ENCODE data around the gene WDR90. TPM values are rescaled to one million over a fixed set of nuclear protein-coding genes. Genes with fewer than 3 reads are reported as not detected.

The WDR90 gene
- total RNA-seq, 4 donors from 2014 or later, result 23.0 to 166 (median 90.2) TPM

- no peak for TF ChIP-seq POLR2AphosphoS5 (IDR thresholded peaks at IDR 0.05)
- no peak for TF ChIP-seq EP300 (IDR thresholded peaks at IDR 0.05; ENCODE audit: low read depth)
- TF ChIP-seq CTCF (IDR thresholded peaks at IDR 0.05), result no peak
- TF ChIP-seq POLR2A (IDR thresholded peaks at IDR 0.05), result no peak
- DNase-seq, result no peak
- Histone ChIP-seq H3K4me3 (peak overlapping the region; percentile 55 to 83 (median 68)), H3K36me3 (no peaks in the 10 kb centered on the region), H3K27me3 (peaks cover 46% of the 10 kb centered on the region), H3K27ac (peak overlapping the region in 3 of 4 donors; percentile 54 to 66 (median 58)), H3K9me3 (no peaks in the 10 kb centered on the region), H3K4me1 (peaks cover 23 to 55% (median 44%) of the 10 kb centered on the region in 4 donors)
- in situ Hi-C loops (cut with MboI; ENCODE audit: low pct_ligation_motif_present in 1 of 4, low pct_unique_long_range_greater_than_20kb in 1 of 4, low sequenced_read_pairs in 3 of 4), result loop anchor here in 1 of 4 donors (10.0 kb wide), 1 partner anchor 69 kb away; the partner anchor contains the start of genes CHTF18 and RPUSD1
- 5% methylated on average over 14 of the region's 74 CpGs; no CpG with 5 or more reads in 1 of the 2 donors for WGBS, 2 donors (ENCODE audit: low coverage in 1 of 2)
- intact Hi-C loops (cut with DNase I; ENCODE audit: low total_unique reads), result no loop called here
Observed at GRCh38 chr16:715477-716199, 66.5 kb downstream of the WDR90 start.

GRCh38 chr16:716200-716568, 67.0 kb downstream of the WDR90 start:
- in situ Hi-C loops (cut with MboI; ENCODE audit: low pct_ligation_motif_present in 1 of 4, low pct_unique_long_range_greater_than_20kb in 1 of 4, low sequenced_read_pairs in 3 of 4) (loop anchor here in 1 of 4 donors (10.0 kb wide), 1 partner anchor 69 kb away; the partner anchor contains the start of genes CHTF18 and RPUSD1), intact Hi-C loops (cut with DNase I; ENCODE audit: low total_unique reads) (no loop called here)
- DNase-seq, result no peak
- peak overlapping the region in 1 of 4 donors; percentile 20 for H3K27ac ChIP-seq
- no peaks in the 10 kb centered on the region for H3K9me3 ChIP-seq
- no peak for TF ChIP-seq POLR2AphosphoS5 (IDR thresholded peaks at IDR 0.05)
- no peak for TF ChIP-seq POLR2A (IDR thresholded peaks at IDR 0.05)
- TF ChIP-seq CTCF (IDR thresholded peaks at IDR 0.05), result no peak
- TF ChIP-seq EP300 (IDR thresholded peaks at IDR 0.05; ENCODE audit: low read depth), result no peak
- H3K4me3 ChIP-seq, result peak overlapping the region in 3 of 4 donors; percentile 55 to 74 (median 61)
- H3K4me1 ChIP-seq, result peaks cover 23 to 57% (median 45%) of the 10 kb centered on the region in 4 donors
- no peaks in the 10 kb centered on the region for H3K36me3 ChIP-seq
- peaks cover 41% of the 10 kb centered on the region for H3K27me3 ChIP-seq
- 43% methylated on average over 12 of the region's 12 CpGs; no CpG with 5 or more reads in 1 of the 2 donors for WGBS, 2 donors (ENCODE audit: low coverage in 1 of 2)

- H3K27ac ChIP-seq, result no peak overlapping the region
- TF ChIP-seq CTCF (IDR thresholded peaks at IDR 0.05), result no peak
- TF ChIP-seq POLR2A (IDR thresholded peaks at IDR 0.05), result no peak
- TF ChIP-seq EP300 (IDR thresholded peaks at IDR 0.05; ENCODE audit: low read depth), result no peak
- no peak for TF ChIP-seq POLR2AphosphoS5 (IDR thresholded peaks at IDR 0.05)
- 90% methylated on average over 28 of the region's 29 CpGs; no CpG with 5 or more reads in 1 of the 2 donors for WGBS, 2 donors (ENCODE audit: low coverage in 1 of 2)
- peaks cover 34% of the 10 kb centered on the region for H3K27me3 ChIP-seq
- H3K4me1 ChIP-seq, result peaks cover 27 to 61% (median 51%) of the 10 kb centered on the region in 4 donors
- in situ Hi-C loops (cut with MboI; ENCODE audit: low pct_ligation_motif_present in 1 of 4, low pct_unique_long_range_greater_than_20kb in 1 of 4, low sequenced_read_pairs in 3 of 4) (loop anchor here in 1 of 4 donors (10.0 kb wide), 1 partner anchor 68 kb away; the partner anchor contains the start of genes CHTF18 and RPUSD1), intact Hi-C loops (cut with DNase I; ENCODE audit: low total_unique reads) (no loop called here)
- no peaks in the 10 kb centered on the region for H3K9me3 ChIP-seq
- DNase-seq, result no peak
- H3K4me3 ChIP-seq, result no peak overlapping the region
- no peaks in the 10 kb centered on the region for H3K36me3 ChIP-seq
Observed at GRCh38 chr16:716768-717325, 67.7 kb downstream of the WDR90 start.

Other genes with a start within 250 kb of the WDR90 start
- gene DECR2, start 247.5 kb upstream of the WDR90 start, total RNA-seq, result 100 to 1,000 TPM in 2 of 4 donors, 10 to 100 TPM in 2; 65.7 to 148 (median 108) TPM
- 10 to 100 TPM; 21.6 to 56.5 (median 42.2) TPM for gene RAB11FIP3, start 223.7 kb upstream of the WDR90 start, total RNA-seq
- gene CAPN15, start 121.7 kb upstream of the WDR90 start, total RNA-seq, result 100 to 1,000 TPM; 108 to 388 (median 175) TPM
- not detected for gene PRR35, start 89.0 kb upstream of the WDR90 start, total RNA-seq
- gene NHLRC4, start 82.4 kb upstream of the WDR90 start, total RNA-seq, result under 1 TPM in 3 of 4 donors, not detected in 1; 0.55 to 0.75 (median 0.64) TPM
- gene PIGQ, start 79.4 kb upstream of the WDR90 start, total RNA-seq, result 100 to 1,000 TPM in 1 of 4 donors, 10 to 100 TPM in 3; 37.4 to 115 (median 56.0) TPM
- 100 to 1,000 TPM in 2 of 4 donors, 10 to 100 TPM in 2; 54.8 to 111 (median 83.5) TPM for gene RAB40C, start 59.3 kb upstream of the WDR90 start, total RNA-seq
- 10 to 100 TPM in 1 of 4 donors, 1 to 10 TPM in 3; 2.3 to 13.1 (median 4.2) TPM for gene WFIKKN1, start 18.4 kb upstream of the WDR90 start, total RNA-seq
- 10 to 100 TPM; 32.6 to 91.8 (median 86.7) TPM for gene METTL26, start 13.1 kb upstream of the WDR90 start, total RNA-seq
- gene MCRIP2, start 7.5 kb upstream of the WDR90 start, total RNA-seq, result 100 to 1,000 TPM; 158 to 267 (median 211) TPM
- gene RHOT2, start 18.8 kb downstream of the WDR90 start, total RNA-seq, result 100 to 1,000 TPM; 133 to 386 (median 259) TPM
- gene RHBDL1, start 26.3 kb downstream of the WDR90 start, total RNA-seq, result 10 to 100 TPM in 2 of 4 donors, 1 to 10 TPM in 2; 1.8 to 39.3 (median 8.1) TPM
- gene STUB1, start 31.0 kb downstream of the WDR90 start, total RNA-seq, result 100 to 1,000 TPM in 3 of 4 donors, 10 to 100 TPM in 1; 51.9 to 190 (median 134) TPM
- 100 to 1,000 TPM in 1 of 4 donors, 10 to 100 TPM in 3; 40.0 to 261 (median 58.6) TPM for gene JMJD8, start 35.0 kb downstream of the WDR90 start, total RNA-seq
- gene WDR24, start 41.0 kb downstream of the WDR90 start, total RNA-seq, result 10 to 100 TPM in 2 of 4 donors, 1 to 10 TPM in 2; 3.4 to 15.3 (median 10.0) TPM
- 1 to 10 TPM in 2 of 4 donors, under 1 TPM in 1, not detected in 1; 0.60 to 3.5 (median 1.6) TPM for gene FBXL16, start 56.4 kb downstream of the WDR90 start, total RNA-seq
- 10 to 100 TPM in 3 of 4 donors, 1 to 10 TPM in 1; 4.9 to 47.2 (median 35.2) TPM for gene METRN, start 65.8 kb downstream of the WDR90 start, total RNA-seq
- 10 to 100 TPM; 19.7 to 53.0 (median 38.2) TPM for gene ANTKMT, start 71.8 kb downstream of the WDR90 start, total RNA-seq
- gene CCDC78, start 77.1 kb downstream of the WDR90 start, total RNA-seq, result 10 to 100 TPM in 1 of 4 donors, 1 to 10 TPM in 1, under 1 TPM in 2; 0.40 to 24.3 (median 0.98) TPM
- gene HAGHL, start 77.7 kb downstream of the WDR90 start, total RNA-seq, result 10 to 100 TPM in 1 of 4 donors, 1 to 10 TPM in 3; 1.2 to 12.3 (median 5.5) TPM
- gene CIAO3, start 91.6 kb downstream of the WDR90 start, total RNA-seq, result 100 to 1,000 TPM in 2 of 4 donors, 10 to 100 TPM in 2; 59.1 to 346 (median 102) TPM
- 10 to 100 TPM in 2 of 4 donors, 1 to 10 TPM in 1, not detected in 1; 4.9 to 21.2 (median 10.3) TPM for gene MSLN, start 111.4 kb downstream of the WDR90 start, total RNA-seq
- gene RPUSD1, start 139.0 kb downstream of the WDR90 start, total RNA-seq, result 10 to 100 TPM; 16.1 to 71.4 (median 24.8) TPM
- gene CHTF18, start 139.3 kb downstream of the WDR90 start, total RNA-seq, result 10 to 100 TPM in 2 of 4 donors, 1 to 10 TPM in 2; 4.6 to 33.4 (median 12.9) TPM
- gene GNG13, start 151.4 kb downstream of the WDR90 start, total RNA-seq, result under 1 TPM in 1 of 4 donors, not detected in 3; 0.48 TPM

Measured in transverse colon (tissue), 4 donors.